Left renal cortex interstitium (tissue), 4 donors: ENCODE measurements around the gene CCNE1. TPM values are rescaled to one million over a fixed set of nuclear protein-coding genes. Genes with fewer than 3 reads are reported as not detected.

Experiments
- DNase-seq, 4 donors: peaks; one replicate each; pipeline ENCODE4 v3.0.0-alpha.2; 2013; ENCODE audit warnings: low read depth in 4 of 4, low spot score in 2 of 4, missing footprints in 1 of 4
- polyA plus RNA-seq, 4 donors: library from polyadenylated mRNA; unstranded; fragments of 120-200 nt; gene quantifications; one replicate each; pipeline ENCODE4 v1.2.1, GENCODE V29; 2013; ENCODE audit not compliant: insufficient read length in 4 of 4

Gene CCNE1
- polyA plus RNA-seq, 4 donors, result 8.5 to 10.0 (median 9.6) TPM

GRCh38 chr19:29872224-29872731, 60.5 kb downstream of the CCNE1 start:
- no peak for DNase-seq

GRCh38 chr19:29873024-29873800, 61.4 kb downstream of the CCNE1 start:
- DNase-seq, result no peak

Other genes starting within 250 kb of the CCNE1 start
- 10 to 100 TPM; 64.3 to 74.5 (median 68.3) TPM for gene POP4, start 205.7 kb upstream of the CCNE1 start, polyA plus RNA-seq
- 1 to 10 TPM; 1.1 to 2.7 (median 1.7) TPM for gene PLEKHF1, start 146.5 kb upstream of the CCNE1 start, polyA plus RNA-seq
- gene C19orf12, start 96.7 kb upstream of the CCNE1 start, polyA plus RNA-seq, result 10 to 100 TPM; 20.8 to 29.1 (median 27.0) TPM
- gene URI1, start 130.2 kb downstream of the CCNE1 start, polyA plus RNA-seq, result 100 to 1,000 TPM in 3 of 4 donors, 10 to 100 TPM in 1; 91.4 to 124 (median 105) TPM